CD4-positive, alpha-beta T cell treated with Interleukin-15 for 1 hour (primary cell): ENCODE results near the gene KRTAP3-2.
"Not testable (repeated sequence)": the region's sequence is repeated elsewhere in the genome, so short reads cannot be mapped to it uniquely, and the experiment has no call there.

Source experiments
- DNase-seq: peaks from one replicate; pipeline ENCODE4 v3.0.0-alpha.2; 2020

KRTAP3-2 gene

DNA sequence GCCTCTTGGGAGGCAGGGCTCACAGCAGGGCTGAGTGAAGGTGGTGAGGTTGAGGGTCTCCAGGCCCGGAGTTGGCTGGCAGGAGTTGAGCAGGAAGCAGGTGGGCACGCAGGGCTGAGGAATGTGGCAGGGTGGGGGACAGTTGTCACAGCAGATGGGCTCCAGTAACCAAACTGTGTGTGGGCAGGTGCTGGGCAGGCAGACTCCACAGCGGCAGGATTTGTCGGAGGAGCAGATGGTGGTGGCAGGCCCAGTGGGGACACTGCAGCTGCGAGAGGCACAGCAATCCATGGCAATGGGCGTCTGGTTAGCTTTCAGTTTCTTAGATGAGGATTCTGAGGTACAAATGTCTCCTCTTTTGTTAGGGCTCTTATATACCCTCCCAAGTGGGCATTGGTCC is at the start of gene KRTAP3-2:
Gene KRTAP3-2 (minus strand): TSS at position 344 of the 400 bp plus-strand sequence. CDS start 53 bp downstream, at position 291.
- not testable (repeated sequence) for DNase-seq

DNA sequence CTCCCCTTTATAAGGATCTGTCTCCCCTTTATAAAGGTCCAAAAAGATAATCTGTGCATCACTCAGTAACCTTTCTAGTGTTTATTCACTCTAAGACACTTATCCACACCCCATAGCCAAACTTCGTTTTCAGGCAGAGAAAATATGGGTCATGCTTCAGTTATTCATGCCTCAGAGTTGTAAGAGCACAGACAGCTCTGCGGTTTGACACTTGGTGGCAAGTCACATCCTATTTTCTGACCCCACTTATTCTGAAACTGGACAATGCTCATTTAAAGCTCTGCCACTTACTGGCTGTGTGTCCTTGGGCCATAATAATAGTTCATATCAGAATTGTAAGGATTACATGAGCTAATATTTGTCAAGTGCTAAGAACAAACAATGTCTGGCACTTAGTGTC is 49.4 kb upstream of the KRTAP3-2 start:
- no peak for DNase-seq

DNA sequence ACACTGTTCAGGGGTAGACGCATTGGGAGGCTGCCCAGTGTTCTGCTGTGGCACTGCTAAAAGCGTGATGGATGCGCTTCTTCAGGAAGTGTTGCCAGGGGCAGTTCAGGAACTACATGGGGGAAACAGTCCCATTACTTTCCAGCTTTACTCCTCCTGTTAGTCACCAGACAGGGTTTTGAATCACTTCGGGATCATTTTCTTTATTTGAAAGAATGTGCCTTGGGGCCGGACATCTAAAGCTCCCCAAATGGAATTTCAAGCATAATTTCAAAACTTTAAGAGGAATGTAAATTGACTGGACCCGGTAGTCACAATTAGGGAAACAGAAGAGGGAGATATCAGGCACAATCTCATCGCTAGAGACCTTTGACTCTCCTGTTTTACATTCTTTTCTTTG is 48.7 kb upstream of the KRTAP3-2 start:
- DNase-seq = no peak

DNA sequence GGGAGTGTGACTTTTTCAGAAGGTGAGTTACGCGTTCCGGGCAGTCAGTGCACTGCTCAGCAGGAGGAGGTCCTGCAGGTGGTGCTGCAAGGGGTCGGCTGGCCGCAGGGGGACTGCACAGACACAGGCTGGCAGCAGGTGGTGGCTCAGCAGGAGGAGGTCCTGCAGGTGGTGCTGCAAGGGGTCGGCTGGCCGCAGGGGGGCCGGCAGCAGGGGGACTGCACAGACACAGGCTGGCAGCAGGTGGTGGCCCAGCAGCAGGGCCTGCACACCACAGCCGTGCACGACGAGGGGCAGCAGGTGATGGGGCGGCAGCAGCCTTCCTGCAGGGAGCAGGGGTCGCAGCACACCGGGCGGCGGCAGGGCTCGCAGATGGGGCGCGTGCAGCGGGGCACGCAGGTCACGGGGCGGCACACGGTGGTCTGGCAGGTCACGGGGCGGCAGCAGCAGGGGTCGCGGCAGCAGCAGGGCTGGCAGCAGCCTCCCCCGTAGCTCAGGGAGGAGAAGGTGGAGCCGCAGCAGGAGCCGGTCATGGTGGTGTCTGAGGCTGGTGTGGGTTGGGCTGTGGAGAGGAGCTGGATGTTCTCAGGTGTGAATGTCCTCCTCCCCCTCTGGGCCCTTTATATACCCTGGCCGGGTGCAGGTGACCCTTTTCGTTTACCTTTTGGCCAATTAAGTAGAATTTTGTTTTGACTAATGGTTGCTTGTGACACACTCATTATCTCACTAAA is 47.2 kb upstream of the KRTAP3-2 start, which contains the start of gene KRTAP2-1:
Gene KRTAP2-1 (minus strand): TSS at position 582 of the 731 bp plus-strand sequence. CDS start 49 bp downstream, at position 533.
- DNase-seq = not testable (repeated sequence)

DNA sequence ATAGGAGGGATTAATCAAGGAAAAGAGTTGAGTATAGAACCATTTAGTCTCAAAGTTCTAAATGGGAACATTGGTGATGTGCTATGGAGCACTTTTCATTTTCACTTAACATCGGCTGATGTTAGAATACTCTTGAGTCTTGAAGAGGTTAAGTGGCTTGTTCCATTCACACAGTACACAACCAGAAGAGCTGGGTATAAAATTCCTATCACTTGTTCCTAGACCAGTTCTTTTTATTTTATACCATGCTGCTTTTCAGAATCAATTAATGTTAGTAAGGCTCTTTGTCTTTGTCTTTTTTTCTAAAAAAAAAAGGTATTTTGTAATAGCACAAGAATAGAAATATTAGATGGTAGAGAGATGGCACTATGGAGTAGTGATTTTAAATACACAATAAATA is 43.2 kb upstream of the KRTAP3-2 start:
- DNase-seq = no peak

DNA sequence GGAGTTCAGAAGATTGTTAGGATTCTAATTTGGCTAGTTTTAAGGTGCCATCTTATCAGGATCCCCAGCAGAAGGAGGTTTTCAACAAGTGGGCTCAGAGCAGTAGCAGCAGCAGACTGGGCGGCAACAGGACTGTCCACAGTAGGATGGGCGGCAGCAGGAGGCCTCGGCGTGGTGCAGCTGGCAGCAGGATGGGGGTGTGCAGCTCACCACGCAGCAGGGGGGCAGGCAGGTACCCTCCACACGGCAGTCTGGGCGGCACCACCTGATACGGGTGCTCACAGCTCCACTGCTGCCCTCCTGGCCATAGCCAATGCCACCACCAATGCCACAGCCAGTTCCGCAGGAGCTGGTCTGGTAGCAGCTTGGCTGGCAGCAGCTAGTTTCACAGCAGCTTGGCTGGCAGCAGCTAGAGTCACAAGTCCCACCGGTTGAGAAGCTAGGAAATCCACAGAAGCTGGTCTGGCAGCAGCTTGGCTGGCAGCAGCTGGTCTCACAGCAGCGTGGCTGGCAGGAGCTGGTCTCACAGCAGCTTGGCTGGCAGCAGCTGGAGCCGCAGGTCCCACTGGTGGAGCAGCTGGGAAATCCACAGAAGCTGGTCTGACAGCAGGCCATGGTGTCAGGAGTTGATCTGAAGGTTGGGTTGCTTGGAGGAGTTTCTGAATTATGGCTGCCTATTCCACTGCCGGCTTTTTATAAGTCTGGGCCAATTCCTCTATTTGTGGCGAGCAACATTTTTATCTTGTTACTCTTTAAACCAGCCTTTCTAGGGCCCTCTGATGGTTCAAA is 41.3 kb upstream of the KRTAP3-2 start, which contains the start of gene KRTAP1-1:
Gene KRTAP1-1 (minus strand): TSS at position 668 of the 789 bp plus-strand sequence. CDS start 53 bp downstream, at position 615.
- not testable (repeated sequence) for DNase-seq

DNA sequence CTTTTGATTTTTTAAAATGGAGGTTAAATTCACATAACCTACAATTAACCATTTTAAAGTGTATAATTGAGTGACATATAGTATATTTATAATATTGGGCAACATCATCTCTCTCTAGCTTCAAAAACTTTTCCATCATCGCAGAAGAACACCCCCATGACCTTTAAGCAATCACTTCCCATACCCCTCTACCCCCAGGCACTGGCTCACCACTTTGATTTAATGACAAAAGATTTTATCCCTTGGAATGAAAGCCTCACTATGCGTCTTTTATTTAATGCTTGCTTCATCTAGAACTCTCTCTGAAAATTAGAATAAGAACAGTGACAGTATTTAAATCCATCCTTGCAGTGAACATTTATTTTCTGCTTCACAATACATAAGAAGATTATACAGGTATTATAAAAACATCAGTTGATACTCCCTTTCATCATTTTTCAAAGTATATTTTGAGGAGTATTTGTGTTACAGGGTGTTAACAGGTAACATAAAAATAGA is 38.2 kb upstream of the KRTAP3-2 start:
- no peak for DNase-seq

DNA sequence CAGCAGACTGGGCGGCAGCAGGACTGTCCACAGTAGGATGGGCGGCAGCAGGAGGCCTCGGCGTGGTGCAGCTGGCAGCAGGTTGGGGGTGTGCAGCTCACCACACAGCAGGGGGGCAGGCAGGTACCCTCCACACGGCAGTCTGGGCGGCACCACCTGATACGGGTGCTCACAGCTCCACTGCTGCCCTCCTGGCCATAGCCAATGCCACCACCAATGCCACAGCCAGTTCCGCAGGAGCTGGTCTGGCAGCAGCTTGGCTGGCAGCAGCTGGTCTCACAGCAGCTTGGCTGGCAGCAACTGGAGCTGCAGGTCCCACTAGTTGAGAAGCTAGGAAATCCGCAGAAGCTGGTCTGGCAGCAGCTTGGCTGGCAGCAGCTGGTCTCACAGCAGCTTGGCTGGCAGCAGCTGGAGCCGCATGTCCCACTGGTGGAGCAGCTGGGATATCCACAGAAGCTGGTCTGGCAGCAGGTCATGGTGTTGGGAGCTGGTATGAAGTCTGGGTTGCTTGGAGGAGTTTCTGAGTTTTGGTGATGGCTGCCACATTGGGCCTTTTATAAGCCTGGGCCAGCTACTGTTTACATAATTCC is 34.7 kb upstream of the KRTAP3-2 start, which contains the start of gene KRTAP1-3:
Gene KRTAP1-3 (minus strand): TSS at position 529 of the 590 bp plus-strand sequence. CDS start 53 bp downstream, at position 476.
- not testable (repeated sequence) for DNase-seq

DNA sequence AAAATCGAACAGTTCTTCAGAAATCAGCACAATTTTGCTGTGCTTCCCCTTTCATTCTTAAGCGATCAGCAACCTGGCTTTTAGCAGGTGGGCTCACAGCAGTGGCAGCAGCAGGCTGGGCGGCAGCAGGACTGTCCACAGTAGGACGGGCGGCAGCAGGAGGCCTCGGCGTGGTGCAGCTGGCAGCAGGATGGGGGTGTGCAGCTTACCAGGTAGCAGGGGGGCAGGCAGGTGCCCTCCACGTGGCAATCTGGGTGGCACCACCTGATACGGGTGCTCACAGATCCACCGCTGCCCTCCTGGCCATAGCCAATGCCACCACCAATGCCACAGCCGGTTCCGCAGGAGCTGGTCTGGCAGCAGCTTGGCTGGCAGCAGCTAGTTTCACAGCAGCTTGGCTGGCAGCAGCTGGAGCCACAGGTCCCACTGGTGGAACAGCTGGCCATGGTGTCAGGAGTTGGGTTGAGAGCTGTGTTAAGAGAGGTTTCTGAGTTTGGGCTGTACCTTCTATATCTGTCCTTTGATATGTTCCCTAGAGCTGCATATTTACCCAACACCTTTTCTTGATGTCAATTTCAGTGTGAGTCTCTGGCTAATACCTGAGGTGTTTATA is 30.0 kb upstream of the KRTAP3-2 start, which contains the start of gene KRTAP1-4:
Gene KRTAP1-4 (minus strand): TSS at position 563 of the 613 bp plus-strand sequence. CDS start 117 bp downstream, at position 446.
- no peak for DNase-seq

DNA sequence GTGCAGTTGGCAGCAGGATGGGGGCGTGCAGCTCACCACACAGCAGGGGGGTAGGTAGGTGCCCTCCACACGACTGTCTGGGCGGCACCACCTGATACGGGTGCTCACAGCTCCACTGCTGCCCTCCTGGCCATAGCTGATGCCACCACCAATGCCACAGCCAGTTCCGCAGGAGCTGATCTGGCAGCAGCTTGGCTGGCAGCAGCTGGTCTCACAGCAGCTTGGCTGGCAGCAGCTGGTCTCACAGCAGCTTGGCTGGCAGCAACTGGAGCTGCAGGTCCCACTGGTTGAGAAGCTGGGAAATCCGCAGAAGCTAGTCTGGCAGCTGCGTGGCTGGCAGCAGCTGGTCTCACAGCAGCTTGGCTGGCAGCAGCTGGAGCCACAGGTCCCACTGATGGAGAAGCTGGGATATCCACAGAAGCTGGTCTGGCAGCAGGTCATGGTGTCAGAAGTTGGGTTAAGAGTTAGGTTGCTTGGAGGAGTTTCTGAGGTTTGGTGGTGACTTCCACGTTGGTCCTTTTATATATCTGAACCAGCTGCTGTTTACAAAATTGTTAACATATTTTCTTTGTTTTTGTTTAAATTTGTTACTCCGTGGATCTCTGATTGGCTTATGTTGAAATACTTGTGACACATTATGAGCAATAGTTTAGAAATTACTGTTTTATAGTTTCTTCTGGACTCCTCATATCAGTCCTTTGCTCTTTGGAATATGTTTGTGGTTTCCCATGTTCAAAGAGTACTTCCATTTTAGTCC is 27.2 kb upstream of the KRTAP3-2 start, which contains the start of gene KRTAP1-5:
Gene KRTAP1-5 (minus strand): TSS at position 494 of the 757 bp plus-strand sequence. CDS start 53 bp downstream, at position 441.
- no peak for DNase-seq

DNA sequence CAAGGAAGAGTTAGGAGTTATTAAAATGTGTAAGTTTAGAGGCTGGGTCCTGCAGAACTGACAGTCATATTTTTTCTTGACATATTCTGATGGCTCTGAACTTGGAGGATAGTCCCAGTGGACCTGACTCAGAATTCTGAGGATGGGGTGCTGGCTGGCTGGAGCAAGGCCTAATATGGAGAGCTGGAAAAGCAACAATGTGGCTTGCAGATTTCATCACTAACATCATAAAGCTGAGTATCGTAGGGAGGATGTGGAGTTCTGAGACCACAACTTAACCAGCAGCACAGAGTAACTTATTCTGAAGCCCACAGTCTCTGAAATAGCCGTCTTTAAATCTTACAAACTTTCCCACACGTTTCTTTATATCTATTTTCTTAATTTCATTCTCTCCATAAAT is 25.0 kb upstream of the KRTAP3-2 start:
- no peak for DNase-seq

DNA sequence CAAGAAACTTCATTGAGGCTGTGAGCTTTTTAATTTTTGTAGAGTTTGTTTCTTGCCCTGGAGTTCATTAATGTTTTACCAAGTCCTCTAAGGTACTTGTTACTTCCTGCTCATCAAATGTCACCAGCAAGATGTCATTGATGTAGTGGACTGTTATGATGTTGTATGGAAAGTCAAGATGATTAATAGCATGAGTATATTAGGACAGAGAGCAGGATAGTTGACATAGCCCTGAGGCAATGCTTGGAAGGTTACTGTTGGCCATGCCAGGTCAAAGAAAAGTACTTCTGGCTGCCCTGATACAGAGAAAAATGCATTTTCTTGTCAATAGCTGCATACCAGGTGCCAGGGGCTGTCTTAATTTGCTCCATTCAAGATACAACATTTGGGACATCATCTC is 20.6 kb upstream of the KRTAP3-2 start:
- no peak for DNase-seq

DNA sequence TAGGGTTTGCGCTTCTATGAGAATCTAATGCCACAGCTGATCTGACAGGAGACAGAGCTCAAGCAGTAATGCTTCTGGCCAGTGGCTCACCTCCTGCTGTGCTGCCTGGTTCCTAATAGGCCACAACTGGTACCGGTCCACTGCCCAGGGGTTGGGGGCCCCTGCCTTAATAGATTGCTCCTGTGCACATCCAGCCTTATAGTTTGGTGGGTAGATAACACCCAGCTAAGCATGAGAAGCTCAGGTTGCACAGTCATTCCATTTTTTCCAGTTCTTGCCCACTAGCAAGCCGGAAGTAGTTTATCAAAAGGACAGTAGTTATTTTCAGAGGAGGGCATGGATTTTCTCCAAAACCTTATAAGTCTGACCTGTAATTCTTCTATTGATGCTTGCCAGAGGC is 19.7 kb upstream of the KRTAP3-2 start:
- no peak for DNase-seq

DNA sequence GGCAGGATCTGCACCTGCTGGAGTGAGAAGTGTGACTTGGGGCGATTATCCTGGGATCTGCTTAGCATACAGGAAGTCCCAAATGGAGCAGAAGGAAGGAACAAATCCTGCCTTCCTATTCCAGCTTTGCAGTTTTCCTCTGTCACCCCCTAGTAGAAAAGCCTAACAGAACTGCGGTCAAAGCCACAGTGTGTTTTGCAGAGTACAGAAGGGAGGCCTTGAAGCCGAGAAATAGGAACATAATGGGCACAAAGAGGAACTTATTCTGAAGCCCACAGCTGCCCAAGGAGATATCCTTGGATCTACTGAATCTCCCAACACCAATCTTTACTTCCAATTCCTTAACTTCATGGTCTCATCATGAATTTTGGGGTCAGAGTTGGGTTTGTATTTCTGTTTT is 18.8 kb upstream of the KRTAP3-2 start:
- no peak for DNase-seq

DNA sequence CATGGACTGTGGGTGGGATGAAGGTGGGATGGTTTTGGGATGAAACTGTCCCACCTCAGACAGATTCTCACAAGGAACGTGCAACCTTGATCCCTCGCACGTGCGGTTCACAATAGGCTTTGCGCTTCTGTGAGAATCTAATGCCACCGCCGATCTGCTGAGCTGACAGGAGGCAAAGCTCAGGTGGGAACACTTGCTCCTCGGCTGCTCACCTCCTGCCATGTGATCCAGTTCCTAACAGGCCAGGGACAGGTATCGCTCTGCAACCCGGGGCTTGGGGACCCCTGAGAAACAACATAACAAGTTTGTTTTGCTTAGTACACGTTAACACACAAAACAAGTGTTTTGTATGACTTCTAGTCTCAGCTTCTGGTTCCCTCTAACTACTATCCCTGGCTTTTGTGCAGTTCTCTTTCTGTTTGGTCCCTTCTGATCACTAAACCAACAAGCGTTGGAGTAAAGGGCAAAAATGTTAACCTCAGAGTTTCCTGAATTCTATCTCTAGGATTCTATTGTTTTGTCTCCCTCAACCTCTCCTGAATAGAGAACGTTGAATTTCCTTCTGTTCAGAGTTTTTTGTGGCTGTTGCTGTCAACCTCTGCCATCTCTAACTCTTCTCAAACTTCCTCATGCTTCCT is 17.0 kb upstream of the KRTAP3-2 start:
- no peak for DNase-seq

DNA sequence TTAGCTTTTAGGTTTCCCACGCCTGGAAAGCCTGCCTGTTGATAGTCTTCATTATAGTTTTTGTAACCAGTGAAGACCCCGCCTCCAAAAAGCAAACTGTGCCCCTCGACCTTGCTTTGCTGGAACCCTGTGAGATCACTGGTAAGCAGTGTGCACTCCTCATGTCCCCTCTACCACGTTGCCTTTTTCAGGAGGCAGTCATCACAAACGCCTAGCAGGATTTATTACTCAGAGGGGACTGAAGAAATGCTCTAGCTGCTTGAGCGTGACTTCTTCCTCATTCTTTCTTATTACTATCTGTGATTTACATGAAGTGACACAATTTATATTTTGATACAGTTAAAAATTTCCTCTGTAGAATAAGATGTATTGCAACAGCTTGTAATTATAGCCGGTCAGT is 15.7 kb upstream of the KRTAP3-2 start:
- no peak for DNase-seq

DNA sequence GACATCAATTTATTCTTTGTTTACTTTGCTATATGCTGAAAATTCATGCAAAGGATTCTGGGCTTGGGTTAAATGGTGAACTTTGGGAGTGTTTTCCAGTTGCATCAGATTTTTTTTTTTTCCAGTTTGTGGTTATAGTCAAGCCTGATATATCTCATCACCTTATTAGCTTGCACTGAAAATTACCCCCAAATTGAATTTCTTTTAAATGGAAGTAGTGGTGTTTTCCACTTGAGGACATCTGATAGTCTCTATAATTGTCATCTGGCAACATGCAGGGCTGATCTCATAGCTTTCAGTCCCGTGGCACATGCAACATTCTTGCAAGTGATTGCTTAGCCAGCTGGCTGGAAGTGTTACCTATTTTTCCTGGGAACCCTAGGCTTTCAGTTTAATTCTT is 13.9 kb upstream of the KRTAP3-2 start:
- no peak for DNase-seq

DNA sequence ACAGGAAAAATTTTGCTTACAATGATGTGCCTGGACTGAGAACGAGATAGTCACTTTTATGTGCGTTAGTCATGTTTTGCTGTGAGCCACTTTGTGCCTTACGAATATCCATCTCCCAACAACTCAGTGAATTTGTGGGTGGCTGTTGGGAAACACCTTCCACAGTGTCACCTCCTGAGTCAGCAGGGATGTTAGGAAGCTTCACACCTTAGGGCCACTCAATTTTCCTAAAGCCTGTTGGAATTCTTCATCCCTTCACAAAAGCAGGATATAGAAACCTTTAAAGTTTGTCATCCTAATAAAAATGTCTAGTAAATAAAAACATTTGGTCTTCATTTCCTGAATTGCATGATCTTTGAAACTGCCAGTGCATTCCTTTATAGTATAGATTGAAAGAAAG is 13.5 kb upstream of the KRTAP3-2 start:
- DNase-seq = no peak

DNA sequence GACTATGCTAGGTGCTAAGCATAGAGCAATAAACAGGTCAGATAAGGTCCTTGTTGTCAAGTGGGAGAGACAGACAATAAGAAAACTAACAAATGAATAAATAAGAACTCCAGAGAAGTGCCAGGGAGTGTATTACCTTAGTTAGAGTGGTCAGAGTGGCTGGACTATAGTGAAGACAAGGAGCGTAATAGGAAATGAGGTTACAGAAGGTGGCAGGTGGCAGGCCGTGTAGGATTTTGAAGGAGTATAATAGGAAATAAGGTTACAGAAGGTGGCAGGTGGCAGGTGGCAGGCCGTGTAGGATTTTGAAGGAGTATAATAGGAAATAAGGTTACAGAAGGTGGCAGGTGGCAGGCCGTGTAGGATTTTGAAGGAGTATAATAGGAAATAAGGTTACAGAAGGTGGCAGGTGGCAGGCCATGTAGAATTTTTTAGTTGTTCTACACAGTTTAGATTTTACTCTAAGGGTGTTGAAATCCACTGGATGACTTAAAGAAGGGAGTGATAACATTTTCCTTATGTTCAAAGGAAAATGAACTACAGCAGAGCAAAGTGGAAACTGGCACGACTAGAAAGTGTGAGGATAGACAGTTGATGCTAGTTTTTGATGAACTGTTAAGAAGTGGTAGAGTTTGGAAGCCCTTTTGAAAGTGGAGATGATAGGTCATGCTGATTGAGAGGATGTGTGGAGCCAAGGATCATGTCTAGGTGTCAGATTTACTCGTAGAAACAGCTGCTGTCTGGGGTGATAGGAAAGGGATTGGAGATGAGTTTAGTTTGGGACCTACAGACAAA is 12.8 kb upstream of the KRTAP3-2 start:
- DNase-seq = no peak

DNA sequence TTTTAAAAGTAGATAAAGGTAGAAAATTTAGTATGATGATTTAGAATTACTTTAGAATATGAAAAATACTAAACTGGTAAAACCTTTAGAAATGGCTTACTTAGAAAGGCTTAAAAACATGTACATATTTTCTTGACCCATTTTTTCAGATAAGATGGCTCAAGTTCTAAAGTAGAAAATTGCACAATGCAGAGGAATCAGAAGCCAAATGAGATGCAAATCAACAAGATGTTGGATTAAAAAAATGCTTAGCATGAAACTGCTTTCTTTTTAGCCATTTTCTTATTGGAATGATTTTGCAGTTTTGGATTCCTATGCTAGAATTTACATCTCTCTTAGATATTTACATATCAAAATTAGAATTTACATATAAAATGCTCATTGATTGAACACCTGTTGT is 10.7 kb upstream of the KRTAP3-2 start:
- DNase-seq = no peak
